ENCODE measurements around the gene FZD10. TPM values are rescaled to one million over a fixed set of nuclear protein-coding genes. Genes with fewer than 3 reads are reported as not detected.

The FZD10 gene
- polyA plus RNA-seq (ENCODE audit: insufficient read length in 3 of 3): 1 to 10 TPM; 2.5 to 3.7 (median 3.3) TPM
- long read RNA-seq, donor 1, transcript FZD10-202 (1 exons, 3,282 nt): major isoform, 7 of 7 reads
- long read RNA-seq, donor 1, partial matches to known transcripts: 0 of 7 reads
- long read RNA-seq, donor 1, other reads (novel, unspliced or antisense): 0 of 7 reads
- long read RNA-seq, donor 2, transcript FZD10-202 (1 exons, 3,282 nt): major isoform, 9 of 9 reads
- long read RNA-seq, donor 2, partial matches to known transcripts: 0 of 9 reads
- long read RNA-seq, donor 2, other reads (novel, unspliced or antisense): 0 of 9 reads
- long read RNA-seq, donor 3, transcript FZD10-202 (1 exons, 3,282 nt): major isoform, 5 of 5 reads
- long read RNA-seq, donor 3, partial matches to known transcripts: 0 of 5 reads
- long read RNA-seq, donor 3, other reads (novel, unspliced or antisense): 0 of 5 reads
- long read RNA-seq, donor 4, partial matches to known transcripts: 0 of 3 reads
- long read RNA-seq, donor 4, other reads (novel, unspliced or antisense): 0 of 3 reads
- long read RNA-seq, donor 5: 0 reads
- long read RNA-seq, donor 6, transcript FZD10-202 (1 exons, 3,282 nt): major isoform, 9 of 9 reads
- long read RNA-seq, donor 6, partial matches to known transcripts: 0 of 9 reads
- long read RNA-seq, donor 6, other reads (novel, unspliced or antisense): 0 of 9 reads
- long read RNA-seq, donor 7, transcript FZD10-202 (1 exons, 3,282 nt): major isoform, 8 of 8 reads
- long read RNA-seq, donor 7, partial matches to known transcripts: 0 of 8 reads
- long read RNA-seq, donor 7, other reads (novel, unspliced or antisense): 0 of 8 reads
- long read RNA-seq, donor 8, transcript FZD10-202 (1 exons, 3,282 nt): major isoform, 11 of 11 reads
- long read RNA-seq, donor 8, partial matches to known transcripts: 0 of 11 reads
- long read RNA-seq, donor 8, other reads (novel, unspliced or antisense): 0 of 11 reads
- long read RNA-seq, donor 9, partial matches to known transcripts: 0 of 4 reads
- long read RNA-seq, donor 9, other reads (novel, unspliced or antisense): 0 of 4 reads
- long read RNA-seq, donor 10, transcript FZD10-202 (1 exons, 3,282 nt): major isoform, 11 of 11 reads
- long read RNA-seq, donor 10, partial matches to known transcripts: 0 of 11 reads
- long read RNA-seq, donor 10, other reads (novel, unspliced or antisense): 0 of 11 reads
- long read RNA-seq, donor 11, partial matches to known transcripts: 0 of 3 reads
- long read RNA-seq, donor 11, other reads (novel, unspliced or antisense): 0 of 3 reads
- long read RNA-seq, donor 12, partial matches to known transcripts: 0 of 3 reads
- long read RNA-seq, donor 12, other reads (novel, unspliced or antisense): 0 of 3 reads
- long read RNA-seq, donor 13: 0 reads
- long read RNA-seq, donor 14, partial matches to known transcripts: 0 of 3 reads
- long read RNA-seq, donor 14, other reads (novel, unspliced or antisense): 0 of 3 reads
- long read RNA-seq, donor 15, transcript FZD10-202 (1 exons, 3,282 nt): major isoform, 8 of 8 reads
- long read RNA-seq, donor 15, partial matches to known transcripts: 0 of 8 reads
- long read RNA-seq, donor 15, other reads (novel, unspliced or antisense): 0 of 8 reads
- long read RNA-seq, donor 16, transcript FZD10-202 (1 exons, 3,282 nt): major isoform, 16 of 16 reads
- long read RNA-seq, donor 16, partial matches to known transcripts: 0 of 16 reads
- long read RNA-seq, donor 16, other reads (novel, unspliced or antisense): 0 of 16 reads

- DNase-seq (ENCODE audit: extremely low read depth in 1 of 11, low read depth in 9 of 11, low spot score in 4 of 11): peak in 2 of 11 donors; percentile 56 to 71
These were observed at the start of gene FZD10 for GRCh38 chr12:130162267-130162666. Gene FZD10 (plus strand): TSS chr12:130162464. CDS start chr12:130162943, 479 bp downstream.

- DNase-seq (ENCODE audit: extremely low read depth in 1 of 11, low read depth in 9 of 11, low spot score in 4 of 11): no peak
These were observed 47.3 kb upstream of the FZD10 start for GRCh38 chr12:130114952-130115351.

- no peak for DNase-seq (ENCODE audit: extremely low read depth in 1 of 11, low read depth in 9 of 11, low spot score in 4 of 11)
These were observed 46.6 kb upstream of the FZD10 start for GRCh38 chr12:130115646-130116045.

GRCh38 chr12:130116791-130117190 is 45.5 kb upstream of the FZD10 start:
- no peak for DNase-seq (ENCODE audit: extremely low read depth in 1 of 11, low read depth in 9 of 11, low spot score in 4 of 11)

- no peak for DNase-seq (ENCODE audit: extremely low read depth in 1 of 11, low read depth in 9 of 11, low spot score in 4 of 11)
These were observed 45.0 kb upstream of the FZD10 start for GRCh38 chr12:130117233-130117632.

- no peak for DNase-seq (ENCODE audit: extremely low read depth in 1 of 11, low read depth in 9 of 11, low spot score in 4 of 11)
These were observed 44.6 kb upstream of the FZD10 start for GRCh38 chr12:130117701-130118100.

GRCh38 chr12:130118181-130118580 is 44.1 kb upstream of the FZD10 start:
- DNase-seq (ENCODE audit: extremely low read depth in 1 of 11, low read depth in 9 of 11, low spot score in 4 of 11): no peak

- no peak for DNase-seq (ENCODE audit: extremely low read depth in 1 of 11, low read depth in 9 of 11, low spot score in 4 of 11)
These were observed 42.9 kb upstream of the FZD10 start for GRCh38 chr12:130119241-130119861.

- no peak for DNase-seq (ENCODE audit: extremely low read depth in 1 of 11, low read depth in 9 of 11, low spot score in 4 of 11)
These were observed 42.1 kb upstream of the FZD10 start for GRCh38 chr12:130120012-130120805.

GRCh38 chr12:130121226-130122000 is 40.9 kb upstream of the FZD10 start:
- no peak for DNase-seq (ENCODE audit: extremely low read depth in 1 of 11, low read depth in 9 of 11, low spot score in 4 of 11)

- no peak for DNase-seq (ENCODE audit: extremely low read depth in 1 of 11, low read depth in 9 of 11, low spot score in 4 of 11)
These were observed 39.9 kb upstream of the FZD10 start for GRCh38 chr12:130122356-130122755.

- no peak for DNase-seq (ENCODE audit: extremely low read depth in 1 of 11, low read depth in 9 of 11, low spot score in 4 of 11)
These were observed 38.2 kb upstream of the FZD10 start for GRCh38 chr12:130124106-130124505.

GRCh38 chr12:130124605-130125244 is 37.5 kb upstream of the FZD10 start:
- no peak for DNase-seq (ENCODE audit: extremely low read depth in 1 of 11, low read depth in 9 of 11, low spot score in 4 of 11)

GRCh38 chr12:130126023-130126432 is 36.2 kb upstream of the FZD10 start:
- no peak for DNase-seq (ENCODE audit: extremely low read depth in 1 of 11, low read depth in 9 of 11, low spot score in 4 of 11)

GRCh38 chr12:130127532-130127911 is 34.7 kb upstream of the FZD10 start:
- DNase-seq (ENCODE audit: extremely low read depth in 1 of 11, low read depth in 9 of 11, low spot score in 4 of 11): no peak
